Hematopoietic multipotent progenitor cell treated with erythropoietin and hydrocortisone succinate and interleukin-3 and kit ligand, for 4 days (in vitro differentiated cells): ENCODE results near the gene SLC26A5.
"Not testable (repeated sequence)": the region's sequence is repeated elsewhere in the genome, so short reads cannot be mapped to it uniquely, and the experiment has no call there.

ENCODE experiments used
- DNase-seq: peaks from one replicate; pipeline ENCODE4 v3.0.0-alpha.2; 2015

The SLC26A5 gene, protein sequence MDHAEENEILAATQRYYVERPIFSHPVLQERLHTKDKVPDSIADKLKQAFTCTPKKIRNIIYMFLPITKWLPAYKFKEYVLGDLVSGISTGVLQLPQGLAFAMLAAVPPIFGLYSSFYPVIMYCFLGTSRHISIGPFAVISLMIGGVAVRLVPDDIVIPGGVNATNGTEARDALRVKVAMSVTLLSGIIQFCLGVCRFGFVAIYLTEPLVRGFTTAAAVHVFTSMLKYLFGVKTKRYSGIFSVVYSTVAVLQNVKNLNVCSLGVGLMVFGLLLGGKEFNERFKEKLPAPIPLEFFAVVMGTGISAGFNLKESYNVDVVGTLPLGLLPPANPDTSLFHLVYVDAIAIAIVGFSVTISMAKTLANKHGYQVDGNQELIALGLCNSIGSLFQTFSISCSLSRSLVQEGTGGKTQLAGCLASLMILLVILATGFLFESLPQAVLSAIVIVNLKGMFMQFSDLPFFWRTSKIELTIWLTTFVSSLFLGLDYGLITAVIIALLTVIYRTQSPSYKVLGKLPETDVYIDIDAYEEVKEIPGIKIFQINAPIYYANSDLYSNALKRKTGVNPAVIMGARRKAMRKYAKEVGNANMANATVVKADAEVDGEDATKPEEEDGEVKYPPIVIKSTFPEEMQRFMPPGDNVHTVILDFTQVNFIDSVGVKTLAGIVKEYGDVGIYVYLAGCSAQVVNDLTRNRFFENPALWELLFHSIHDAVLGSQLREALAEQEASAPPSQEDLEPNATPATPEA

DNA sequence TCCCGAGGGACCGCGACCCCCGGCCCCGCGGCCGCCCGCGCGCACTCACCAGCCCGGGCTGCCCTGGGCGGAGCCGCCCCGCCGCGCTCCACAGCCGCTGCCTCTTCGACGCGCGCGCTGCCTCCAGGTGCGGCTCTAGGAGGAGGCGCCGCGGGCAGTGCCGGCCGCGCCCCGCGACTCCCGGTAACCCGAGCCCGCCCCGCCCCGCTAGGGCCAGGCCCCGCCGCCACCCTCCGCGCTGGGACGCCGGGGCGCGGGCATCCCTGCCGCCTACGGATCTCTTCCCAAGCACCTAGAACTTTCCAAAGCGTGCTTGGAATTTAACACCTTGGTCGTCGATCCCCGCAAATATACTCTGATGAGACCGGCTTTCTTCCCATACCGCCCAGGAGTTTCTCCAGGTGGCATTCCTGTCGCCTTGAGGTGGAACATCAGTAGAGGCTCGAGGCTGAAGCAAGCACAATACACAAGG lies at the start of gene SLC26A5:
Gene SLC26A5, minus strand, starts transcription at position 159 of the 472 bp plus-strand sequence. CDS start 24,693 bp downstream, outside the sequence.
- peak; percentile 18 for DNase-seq

DNA sequence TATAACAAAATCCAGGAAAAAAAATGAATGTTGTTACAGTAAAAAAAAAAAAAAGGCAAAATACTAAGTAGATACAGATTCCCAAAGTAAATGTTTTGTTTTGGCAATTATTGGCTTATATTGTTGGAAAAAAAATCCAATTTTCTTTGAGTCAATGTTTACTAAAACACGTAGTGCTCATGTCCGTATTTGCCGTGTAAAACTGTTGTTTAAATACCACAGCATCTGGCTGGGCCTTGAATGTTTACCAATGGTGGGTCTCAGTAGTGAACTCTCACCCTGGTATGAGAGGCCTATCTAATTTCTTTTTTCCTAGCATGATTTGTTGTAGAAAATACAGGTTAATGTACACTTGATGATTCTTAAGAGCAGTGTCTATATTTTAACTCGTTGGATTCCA lies 41.4 kb upstream of the SLC26A5 start:
- DNase-seq, result no peak

DNA sequence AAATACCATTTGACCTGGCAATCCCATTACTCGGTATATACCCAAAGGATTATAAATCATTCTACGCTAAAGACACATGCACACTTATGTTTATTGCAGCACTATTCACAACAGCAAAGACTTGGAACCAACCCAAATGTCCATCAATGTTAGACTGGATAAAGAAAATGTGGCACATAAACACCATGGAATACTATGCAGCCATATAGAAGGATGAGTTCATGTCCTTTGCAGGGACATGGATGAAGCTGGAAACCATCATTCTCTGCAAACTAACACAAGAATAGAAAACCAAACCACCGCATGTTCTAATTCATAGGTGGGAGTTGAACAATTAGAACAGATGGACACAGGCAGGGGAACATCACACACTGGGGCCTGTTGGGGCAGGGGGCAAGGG lies 40.9 kb upstream of the SLC26A5 start:
- not testable (repeated sequence) for DNase-seq

DNA sequence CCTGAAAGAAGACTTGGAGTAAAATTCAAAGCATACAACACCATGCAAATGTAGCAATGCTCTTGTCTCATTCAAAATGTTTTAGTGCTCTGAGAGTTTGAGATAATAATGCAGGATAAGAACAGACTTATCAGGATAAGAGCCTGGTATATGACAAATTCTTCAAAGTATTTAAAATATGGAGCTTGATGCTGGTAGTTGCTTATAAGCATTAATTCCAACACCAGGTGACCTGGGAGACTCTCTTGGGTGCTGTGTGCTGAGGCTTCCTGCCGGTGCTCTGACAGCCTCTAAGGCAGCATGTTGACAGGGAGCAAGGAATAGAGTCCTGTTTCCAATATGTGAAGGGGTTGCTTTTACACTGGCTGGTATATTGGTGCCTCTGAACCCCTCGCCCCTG lies 34.8 kb upstream of the SLC26A5 start:
- no peak for DNase-seq

DNA sequence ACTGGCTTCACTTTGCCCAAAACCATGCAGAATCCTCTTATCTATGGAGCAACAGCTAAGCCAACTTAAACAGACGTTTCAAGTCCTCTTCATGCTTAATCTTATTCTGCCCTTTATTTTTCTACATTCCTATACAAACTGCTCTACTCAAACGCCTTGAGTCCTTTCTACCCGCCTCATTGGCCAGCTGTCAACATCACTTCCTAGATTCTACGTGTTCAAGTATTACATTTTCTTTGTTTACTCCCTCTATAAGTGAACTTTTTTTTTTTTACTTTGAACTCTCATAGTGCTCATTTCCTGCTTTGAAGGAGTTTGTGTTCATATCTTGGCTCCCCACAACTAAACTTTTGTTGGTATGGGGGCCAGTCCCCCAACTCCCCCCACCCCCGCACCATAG lies 28.9 kb upstream of the SLC26A5 start:
- DNase-seq, result no peak

DNA sequence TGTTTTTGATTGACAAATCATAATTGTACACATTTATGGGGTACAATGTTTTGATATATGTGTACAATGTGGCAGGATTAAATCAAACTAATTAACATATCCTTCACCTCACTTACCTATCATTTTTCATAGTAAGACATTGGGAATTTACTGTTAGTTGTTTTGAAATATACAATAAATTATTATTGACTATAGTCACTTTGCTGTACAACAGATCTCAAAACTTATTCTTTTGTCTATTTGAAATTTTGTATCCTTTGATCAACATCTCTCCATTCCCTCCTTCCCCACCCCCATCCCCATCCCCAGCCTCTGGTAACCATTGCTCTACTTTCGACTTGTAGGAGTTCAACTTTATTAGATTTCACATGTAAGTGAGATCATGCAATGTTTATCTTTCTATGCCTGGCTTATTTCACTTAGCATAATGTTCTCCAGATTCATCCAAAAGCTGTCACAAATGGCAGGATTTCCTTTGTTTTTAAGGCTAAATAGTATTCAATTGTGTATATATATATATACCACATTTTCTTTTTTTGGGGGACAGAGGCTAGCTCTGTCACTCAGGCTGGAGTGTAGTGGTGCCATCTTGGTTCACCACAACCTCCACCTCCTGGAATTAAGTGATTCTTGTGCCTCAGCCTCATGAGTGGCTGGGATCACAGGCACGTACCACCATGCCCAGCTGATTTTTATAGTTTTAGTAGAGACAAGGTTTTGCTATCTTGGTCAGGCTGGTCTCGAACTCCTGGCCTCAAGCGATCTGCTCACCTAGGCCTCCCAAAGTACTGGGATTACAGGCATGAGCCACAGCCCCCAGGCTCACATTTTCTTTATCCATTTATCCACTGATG lies 23.3 kb upstream of the SLC26A5 start:
- no peak for DNase-seq

DNA sequence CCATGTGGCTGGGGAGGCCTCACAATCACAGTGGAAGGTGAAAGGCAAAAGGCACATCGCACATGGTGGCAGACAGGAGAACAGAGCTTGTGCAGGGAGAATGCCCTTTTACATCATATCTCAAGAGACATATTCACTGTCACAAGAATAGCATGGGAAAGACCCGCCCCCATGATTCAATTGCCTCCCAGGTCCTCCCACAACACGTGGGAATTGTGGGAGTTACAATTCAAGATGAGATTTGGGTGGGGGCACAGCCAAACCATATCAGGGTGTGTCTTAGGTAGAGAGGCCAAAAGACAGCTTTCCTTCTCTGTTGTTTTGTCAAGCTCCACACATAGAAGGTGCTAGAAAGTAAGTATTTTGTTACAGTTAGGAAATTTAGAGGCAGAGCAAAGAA lies 20.8 kb upstream of the SLC26A5 start:
- no peak for DNase-seq

DNA sequence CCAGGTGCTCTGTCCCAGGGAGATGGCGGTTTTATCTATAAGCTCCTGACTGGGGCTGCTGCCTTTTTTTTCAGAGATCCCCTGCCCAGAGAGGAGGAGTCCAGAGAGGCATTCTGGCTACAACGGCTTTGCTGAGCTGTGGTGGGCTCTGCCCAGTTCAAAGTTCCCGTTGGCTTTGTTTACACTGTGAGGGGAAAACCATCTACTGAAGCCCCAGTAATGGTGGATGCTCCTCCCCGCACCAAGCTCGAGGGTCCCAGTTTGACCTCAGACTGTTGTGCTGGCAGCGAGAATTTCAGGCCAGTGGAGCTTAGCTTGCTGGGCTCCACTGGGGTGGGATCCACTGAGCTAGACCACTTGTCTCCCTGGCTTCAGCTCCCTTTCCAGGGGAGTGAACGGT lies 16.4 kb upstream of the SLC26A5 start:
- DNase-seq, result no peak

DNA sequence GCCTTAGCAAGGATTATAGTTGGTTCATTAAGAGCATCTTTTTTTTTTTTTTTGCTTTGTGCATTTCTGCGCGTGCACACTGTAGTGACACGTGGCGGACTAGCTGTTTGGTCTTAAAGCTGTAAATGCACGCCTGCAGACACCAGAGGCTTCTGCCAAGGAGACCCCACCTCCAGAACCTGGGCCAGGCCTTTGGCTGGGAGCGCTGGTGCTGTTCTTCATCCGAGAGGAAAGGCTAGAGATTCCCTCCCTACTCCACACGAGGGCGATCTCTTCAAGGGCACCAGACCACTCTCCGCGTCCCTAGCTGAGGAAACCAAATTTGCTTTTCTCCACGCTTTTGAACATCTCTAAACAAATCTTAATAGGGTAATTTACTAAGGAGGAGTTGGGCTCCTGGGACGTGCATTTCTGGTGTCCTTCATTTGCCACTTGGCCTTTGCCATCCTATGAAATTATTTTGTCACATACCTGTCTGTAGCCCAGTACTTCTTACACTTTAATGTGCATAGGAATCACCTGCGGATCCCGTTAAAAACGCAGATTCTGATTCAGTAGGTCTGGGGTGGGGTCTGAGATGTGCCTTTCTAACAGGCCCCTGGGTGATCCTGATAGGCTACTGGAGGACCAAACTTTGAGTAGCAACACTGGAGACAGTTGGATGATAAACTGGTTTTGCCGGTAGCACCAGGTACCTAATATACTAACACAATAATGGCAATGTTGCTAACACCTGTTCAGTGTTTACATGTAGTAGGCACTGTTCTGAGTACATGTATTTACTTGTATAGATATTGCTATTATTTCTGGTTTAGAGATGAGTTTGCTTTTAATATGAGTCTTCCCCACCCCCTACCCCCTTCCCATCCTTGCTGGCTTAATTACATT lies 1.3 kb upstream of the SLC26A5 start:
- DNase-seq, result peak; percentile 83

DNA sequence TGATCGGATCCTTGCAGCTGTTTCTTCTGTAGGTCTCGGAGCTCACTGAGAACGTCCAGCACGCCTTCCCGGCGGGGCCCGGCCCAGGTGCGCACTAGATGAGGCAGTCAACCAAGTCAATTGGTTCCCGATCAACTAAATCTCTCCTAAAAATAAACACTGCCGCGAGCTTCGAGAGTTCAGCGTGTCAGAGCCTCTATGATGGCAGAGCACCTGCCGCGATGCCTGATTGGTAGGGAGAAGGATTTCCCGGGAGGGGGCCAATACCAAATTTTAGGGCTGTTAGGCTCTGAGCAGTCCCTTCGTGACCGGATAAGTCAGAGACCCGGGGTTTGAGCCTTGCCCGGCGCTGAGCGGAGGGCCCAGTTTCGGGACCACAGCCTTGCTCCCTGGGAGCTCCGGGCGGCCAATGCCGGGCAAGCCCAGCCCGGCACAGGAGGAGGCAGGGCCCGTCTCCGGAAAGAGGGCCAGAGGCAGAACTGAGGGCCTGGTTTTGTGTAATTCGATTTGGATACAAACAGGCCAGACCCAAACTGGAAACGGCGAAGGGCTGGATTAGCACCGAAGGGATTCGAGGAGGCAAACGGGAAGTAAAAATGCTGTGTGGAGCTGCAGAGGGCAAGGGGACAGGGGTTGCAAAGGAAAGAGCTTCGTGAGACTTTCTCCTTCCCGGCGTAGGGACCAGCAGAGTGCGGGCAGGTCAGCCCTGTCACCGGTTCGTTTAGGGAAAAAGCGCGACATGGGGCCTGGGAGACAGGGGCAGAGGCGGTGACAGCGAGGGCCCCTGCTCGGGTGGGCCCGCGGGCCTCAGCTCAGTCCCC lies 569 bp downstream of the SLC26A5 start:
- peak; percentile 25 for DNase-seq

DNA sequence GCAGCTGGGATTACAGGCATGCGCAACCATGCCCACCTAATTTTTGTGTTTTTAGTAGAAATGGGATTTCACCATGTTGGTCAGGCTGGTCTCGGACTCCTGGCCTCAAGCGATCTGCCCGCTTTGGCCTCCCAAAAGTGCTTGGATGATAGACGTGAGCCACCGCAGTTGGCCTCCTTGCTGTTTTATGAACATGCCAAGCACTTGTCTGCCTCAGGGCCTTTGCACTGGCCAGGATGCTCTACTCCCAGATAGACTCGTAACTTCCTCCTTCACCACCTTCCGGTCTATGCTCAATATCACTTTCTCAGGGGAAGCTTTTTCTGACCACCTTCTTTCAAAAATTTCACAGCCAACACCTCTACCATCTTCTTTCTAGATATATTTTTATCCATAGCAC lies 6.3 kb downstream of the SLC26A5 start:
- DNase-seq, result no peak

DNA sequence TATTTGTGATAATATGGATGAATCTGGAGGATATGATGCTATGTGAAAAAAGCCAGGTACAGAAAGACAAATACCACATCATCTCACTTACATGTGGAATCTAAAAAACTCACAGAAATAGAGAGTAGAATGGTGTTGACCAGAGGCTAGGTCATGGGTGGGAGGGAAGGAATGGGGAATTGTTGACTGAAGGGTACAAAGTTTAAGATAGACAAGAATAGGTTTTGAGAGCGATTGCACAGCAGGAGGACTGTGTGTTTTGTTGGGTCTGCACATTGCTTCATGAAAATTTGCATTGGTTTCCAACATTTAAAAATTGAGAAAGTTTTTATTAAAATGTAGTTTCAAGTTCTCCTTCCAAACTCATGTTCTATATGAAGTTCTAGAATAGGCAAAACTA lies 8.4 kb downstream of the SLC26A5 start:
- DNase-seq, result no peak

DNA sequence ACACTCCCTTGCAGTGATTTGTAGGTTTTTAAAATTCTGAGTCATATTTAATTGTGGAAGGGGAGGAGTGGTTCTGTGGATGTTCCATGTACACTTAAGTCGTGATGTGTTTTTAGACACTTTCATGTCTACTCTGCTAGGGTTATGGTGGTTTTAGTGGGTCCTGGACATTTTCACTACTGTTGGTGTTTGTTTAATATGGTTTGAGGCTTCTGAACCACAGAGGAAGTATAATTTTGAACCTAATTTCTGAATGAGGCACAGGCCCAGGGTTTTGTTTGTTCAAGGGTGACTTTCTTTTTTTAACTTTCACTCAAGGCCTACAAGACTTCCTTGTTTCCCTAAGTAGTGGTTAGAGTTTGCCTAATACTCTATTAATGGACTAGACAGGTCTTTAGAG lies 13.3 kb downstream of the SLC26A5 start:
- peak; percentile 8 for DNase-seq

DNA sequence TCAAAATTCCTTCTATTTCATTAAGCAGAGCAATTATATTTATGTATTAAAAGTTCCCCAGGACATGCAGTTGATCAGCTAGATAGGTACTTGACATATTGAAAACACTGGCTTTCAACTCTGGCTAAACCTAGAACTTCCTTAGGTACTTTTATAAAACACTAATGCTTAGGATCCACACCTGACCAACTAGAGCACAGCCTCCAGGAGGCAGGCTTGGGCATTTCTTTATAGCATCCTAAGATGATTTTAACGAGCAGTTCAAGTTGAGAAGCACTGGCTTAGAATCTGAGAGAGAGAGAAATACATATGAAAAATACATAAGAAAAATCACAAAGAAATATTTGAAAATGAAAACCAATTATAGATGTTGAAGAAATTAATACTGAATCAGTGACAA lies 20.8 kb downstream of the SLC26A5 start:
- DNase-seq, result no peak

DNA sequence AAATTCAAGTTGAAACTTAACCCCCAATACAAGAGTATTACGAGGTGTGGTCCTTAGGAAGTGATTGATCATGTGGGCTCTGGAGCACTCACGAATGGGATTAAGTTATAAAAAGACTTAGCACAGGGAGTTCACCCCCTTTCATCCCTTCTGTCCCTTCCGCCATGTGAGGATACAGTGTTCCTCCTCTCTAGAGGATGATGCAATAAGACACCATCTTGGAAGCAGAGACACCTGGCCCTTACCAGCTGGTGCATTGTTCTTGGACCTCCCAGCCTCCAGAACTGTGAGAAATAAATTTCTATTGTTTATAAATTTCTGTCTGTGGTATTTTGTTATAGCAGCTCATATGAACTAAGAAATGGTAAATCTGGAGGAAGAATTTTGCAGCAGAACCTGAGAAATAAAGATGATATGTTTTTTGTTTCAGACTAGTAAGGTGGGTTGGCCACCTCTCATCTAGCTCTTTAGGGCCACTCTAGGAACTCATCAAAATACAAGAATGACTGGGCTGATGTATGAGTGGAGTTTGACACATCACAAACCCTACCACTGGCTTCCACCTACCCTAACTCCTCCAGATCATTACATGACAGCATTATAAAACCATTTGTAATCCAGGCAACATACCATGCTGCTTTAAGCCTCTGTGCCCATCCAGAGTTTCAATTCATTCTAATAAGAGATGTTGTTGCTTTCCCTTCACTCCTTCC lies 22.4 kb downstream of the SLC26A5 start:
- no peak for DNase-seq

DNA sequence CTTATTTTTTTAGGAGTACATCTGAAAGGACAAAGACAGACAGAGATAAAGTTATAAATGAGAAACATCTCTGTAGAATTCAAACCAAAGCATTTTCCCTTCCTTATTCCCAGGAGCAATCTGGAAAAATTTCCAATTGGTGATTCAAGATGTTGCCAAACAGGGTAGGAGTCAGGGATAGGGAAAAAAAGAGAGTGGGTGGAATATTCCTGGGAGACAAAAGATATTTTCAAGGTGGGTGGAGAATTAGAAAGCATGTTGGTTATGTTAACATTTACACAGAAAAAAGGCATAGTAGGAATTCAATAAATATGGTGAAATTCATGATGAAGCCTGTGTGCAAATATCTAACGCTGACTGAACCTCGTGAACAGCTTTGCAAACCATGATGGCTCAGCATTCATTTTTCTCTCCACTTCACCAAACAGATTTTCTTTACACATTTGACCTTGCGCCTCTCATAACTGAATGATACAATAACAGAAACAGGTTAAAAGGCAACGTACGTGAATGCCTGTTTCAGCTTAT lies 25.1 kb downstream of the SLC26A5 start:
- DNase-seq, result no peak

DNA sequence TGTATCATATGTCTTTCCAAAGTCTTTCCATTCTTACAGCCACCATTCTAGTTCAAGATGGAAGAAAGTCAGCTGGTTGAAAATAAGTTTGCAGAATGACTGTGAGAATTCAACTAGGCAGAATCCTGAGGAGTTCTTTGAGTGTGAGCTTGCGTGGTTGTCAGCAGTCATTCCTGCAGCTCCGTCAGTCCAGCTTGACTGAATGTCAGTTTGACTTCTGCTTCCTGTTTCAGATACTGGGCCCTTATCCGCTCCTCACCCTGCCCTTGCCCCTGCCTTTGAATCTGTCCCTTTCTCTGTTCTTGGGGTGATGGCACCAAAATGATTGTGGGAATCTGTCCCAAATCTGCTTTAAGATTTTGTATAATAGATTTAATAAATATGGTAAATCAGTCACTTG lies 27.8 kb downstream of the SLC26A5 start:
- DNase-seq, result peak; percentile 36

DNA sequence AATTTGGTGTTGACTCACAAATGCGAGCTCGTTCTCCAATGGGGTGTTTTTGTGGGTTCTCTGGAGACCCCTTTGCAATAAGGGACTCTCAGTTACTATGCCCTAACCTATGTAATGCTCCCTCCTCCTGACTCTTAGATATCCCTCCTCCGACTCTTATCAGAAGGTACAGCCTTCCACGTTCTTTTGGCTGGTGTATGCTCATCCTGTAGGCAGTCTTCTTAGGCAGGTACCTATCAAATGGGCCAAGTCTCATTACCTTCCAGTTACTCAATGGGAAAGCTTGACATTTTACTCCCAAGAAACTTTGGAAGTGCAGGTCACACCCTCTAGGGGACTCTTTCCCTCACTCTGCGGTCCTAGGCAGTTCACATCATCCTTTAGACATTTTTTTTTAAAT lies 32.6 kb downstream of the SLC26A5 start:
- no peak for DNase-seq

DNA sequence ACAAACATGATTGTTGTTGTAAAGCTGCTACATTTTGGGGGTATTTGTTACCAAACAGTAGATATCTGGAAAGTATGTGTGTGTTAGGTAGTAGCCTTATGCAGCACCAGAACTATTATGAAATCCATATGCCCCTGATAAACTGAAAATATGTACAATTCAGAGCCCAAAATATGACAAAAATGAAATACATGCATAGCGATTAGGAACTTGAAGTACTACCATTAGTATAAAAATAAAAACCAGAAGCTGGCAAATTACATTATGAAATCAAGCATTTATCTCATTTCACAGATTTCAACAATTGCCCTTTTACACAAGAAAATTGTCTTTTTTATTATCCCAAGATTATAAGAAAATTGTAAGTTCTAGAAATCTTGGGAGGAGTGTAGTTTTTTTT lies 33.9 kb downstream of the SLC26A5 start:
- DNase-seq, result no peak
